GM18520 (cell line): ENCODE results near the gene TMEM134.
"Not testable (repeated sequence)": the region's sequence is repeated elsewhere in the genome, so short reads cannot be mapped to it uniquely, and the experiment has no call there.

Source experiments
- ATAC-seq: cut with Tn5 transposase; IDR thresholded peaks from one replicate; pipeline ENCODE4 v1.9.1; 2021; ENCODE audit not compliant: unreplicated experiment

TMEM134 gene

GRCh38 chr11:67468759-67469507 is at the start of gene TMEM134:
TMEM134 (minus strand) TSS chr11:67469251; CDS start chr11:67469192, 59 bp downstream.
- peak; percentile 68 for ATAC-seq

DNA sequence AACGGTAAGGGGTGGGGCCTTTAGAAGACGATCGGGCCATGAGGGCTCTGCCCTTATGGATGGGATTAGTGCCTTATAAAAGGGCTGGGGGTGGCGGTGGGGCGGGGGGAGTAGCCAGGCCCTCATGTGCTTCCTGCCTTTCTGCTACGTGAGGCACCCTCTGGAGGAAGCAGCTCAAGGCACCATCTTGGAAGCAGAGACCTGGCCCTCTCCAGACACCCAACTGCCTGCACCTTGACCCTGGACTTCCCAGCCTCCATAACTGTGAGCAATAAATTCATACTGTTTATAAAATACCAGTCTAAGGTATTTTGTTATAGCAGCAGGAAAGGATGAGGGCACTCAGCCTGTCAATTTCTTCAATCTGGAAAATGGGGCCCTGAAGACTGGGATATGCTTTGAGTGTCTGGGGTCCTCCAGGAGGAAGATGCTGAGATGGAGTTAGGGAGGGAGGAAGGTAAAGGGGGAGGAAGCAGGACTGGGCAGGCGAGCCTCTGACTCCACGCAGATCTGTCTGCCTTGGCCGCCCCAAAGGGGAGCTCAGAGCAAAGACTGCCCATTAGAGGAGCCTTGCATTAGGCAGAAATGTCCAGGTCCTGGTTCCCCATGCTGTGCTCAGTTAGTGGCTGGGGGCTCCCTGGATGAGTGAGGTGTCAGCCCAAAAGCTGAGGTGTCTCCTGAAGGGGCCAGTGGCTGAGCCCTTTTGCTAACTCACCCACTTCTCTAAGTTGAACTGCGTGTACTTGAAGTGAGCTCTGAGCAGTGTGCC is 48.9 kb upstream of the TMEM134 start:
- ATAC-seq = no peak

GRCh38 chr11:67516806-67517205 is 47.8 kb upstream of the TMEM134 start:
- ATAC-seq = no peak

DNA sequence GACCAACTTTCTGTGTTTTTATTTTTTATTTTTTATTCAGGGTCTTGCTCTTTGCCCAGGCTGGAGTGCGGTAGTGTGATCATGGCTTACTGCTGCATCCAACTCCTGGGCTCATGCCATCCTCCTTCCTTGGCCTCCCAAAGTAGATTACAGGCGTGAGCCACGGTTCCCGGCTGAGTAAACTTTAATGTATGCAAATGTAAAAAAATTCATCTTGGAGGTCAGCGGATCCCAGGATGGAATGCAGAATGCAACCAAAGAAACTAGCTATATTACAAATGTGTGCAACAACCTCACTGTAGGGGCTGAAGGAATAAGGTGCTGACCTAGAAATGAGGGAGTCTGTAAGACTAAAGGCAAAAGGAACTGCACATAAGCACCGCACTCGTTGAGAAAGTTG is 45.1 kb upstream of the TMEM134 start:
- ATAC-seq = no peak

DNA sequence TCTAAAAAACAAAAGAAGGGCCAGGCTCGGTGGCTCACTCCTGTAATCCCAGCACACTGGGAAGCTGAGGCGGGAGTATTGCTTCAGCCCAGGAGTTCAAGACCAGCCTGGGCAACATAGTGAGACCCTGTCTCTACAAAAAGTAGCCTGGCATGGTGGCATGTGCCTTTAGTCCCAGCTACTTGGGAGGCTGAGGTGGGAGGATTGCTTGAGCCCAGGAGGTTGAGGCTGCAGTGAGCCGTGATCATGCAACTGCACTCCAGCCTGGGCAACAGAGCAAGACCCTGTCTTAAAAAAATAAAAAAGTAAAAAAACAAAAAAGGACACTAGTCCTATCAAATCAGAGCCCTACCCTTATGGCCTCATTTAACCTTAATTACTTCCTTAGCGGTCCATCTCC is 42.5 kb upstream of the TMEM134 start:
- ATAC-seq = not testable (repeated sequence)

DNA sequence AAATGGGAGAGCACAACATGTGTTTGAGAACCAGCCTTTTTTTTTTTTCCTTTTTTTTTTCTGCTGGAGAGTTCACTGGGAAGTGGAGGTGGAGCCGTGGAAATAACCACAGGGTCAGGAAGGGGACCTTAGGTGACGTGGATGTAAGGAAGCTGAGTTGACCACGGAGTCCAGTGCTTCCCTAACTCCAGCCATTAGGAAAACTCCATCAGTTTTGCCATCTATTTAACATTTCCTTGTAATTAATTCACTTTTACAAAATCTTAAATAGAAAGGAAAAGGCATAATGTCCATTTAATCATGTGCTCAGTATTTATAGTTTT is 40.9 kb upstream of the TMEM134 start:
- no peak for ATAC-seq

DNA sequence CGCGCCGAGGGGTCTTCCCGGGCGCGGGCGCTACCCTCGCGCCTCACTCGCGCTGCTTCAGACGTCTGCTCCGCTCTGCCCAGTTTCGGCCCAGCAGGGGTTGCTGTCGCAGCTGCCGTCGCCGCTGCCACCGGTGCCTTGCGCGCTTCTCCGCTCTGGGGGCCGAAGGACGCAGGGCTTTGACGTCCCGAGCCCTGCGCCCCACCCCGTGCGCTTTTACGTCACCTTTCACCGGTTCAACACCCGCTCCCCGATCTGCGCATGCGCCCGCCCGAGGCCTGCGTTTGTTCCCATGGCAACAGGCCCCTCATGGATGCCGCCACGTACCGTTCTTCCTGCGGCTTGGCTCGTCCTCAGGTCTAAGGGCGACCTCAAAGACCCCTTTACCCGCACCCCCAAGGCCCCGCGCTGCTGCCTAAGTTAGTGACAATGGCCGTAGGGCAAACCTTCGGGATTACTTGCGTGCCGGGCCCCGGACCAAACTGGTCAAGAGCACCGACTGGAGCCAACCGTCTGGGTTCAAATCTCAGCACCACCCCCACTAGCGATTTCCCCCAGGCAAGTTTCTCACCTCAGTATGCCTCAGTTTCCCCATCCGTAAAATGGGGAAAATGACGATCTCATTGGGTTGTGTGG is 39.6 kb upstream of the TMEM134 start:
- peak; percentile 20 for ATAC-seq

GRCh38 chr11:67507864-67508485 is 38.9 kb upstream of the TMEM134 start, which contains the start of gene CDK2AP2:
CDK2AP2 (minus strand) TSS chr11:67508162; CDS start chr11:67508082, 80 bp downstream.
- ATAC-seq = peak; percentile 68

DNA sequence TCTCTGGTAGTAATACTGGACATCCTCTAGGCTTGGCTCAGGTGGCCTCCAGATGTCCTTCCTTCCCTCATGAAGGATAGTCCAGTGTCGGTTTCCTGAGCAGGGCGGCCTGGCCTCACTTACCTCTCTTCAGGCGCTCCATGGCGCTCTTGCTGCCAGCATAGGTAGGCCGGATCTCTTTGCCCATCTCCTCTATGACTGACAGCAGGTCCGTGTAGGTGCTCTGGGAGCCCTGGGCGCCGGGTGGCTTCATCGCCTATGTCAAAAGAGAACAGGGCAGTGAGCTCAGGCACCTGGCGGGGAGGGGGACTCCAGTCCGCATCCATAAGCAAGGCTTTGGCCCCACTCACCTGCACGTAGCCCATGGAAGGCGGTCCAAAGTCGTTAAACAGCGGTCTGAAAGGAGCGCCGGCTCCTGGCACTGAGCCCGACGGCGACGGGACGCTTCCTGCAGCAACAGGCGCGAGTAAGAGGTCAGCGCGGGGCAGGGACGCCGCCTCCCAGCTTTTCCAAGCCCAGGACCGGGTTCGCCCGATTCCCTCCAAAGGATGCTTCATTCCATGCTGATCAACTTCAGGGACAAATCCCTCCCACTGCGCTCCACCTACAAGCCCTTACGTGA is 38.3 kb upstream of the TMEM134 start:
- ATAC-seq = no peak

GRCh38 chr11:67506426-67507051 is 37.5 kb upstream of the TMEM134 start:
- no peak for ATAC-seq

GRCh38 chr11:67505605-67506396 is 36.8 kb upstream of the TMEM134 start:
- ATAC-seq = no peak

DNA sequence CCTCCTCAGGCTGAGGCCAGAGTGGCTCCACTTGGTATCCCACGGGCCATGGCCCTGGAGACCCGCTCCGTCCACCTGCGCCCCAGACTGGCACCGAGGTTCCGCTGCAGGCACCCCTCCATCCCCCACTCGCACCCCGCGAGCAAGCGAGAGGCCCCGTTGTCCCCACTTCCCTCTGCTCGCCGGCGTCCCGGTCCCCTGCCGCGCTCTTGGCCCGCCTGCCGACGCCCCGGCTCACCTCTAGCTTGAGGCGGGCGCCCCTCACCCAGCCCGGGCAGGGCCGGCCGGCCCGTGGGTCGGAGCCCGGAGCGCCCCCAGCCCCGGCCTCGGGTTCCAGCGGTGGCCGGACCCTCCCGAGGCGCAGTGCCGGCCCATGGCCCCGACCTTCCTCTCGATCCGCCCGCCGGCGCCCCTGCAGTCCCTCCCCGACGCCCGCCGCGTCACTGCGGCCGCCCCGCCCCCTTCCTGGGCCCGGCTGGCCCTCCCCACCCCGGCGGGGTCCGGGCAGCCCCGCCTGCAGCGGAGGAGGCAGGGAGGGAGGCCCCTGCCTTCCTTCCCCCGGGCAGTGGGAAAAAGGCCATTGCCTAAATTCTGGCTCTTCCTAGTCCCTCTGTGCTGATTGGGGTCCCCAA is 36.0 kb upstream of the TMEM134 start, which contains the start of gene PITPNM1:
PITPNM1 (minus strand) TSS at position 414 of the 632 bp plus-strand sequence. CDS start 1,183 bp downstream, outside the sequence.
- no peak for ATAC-seq

GRCh38 chr11:67504005-67504949 is 35.2 kb upstream of the TMEM134 start:
- ATAC-seq = no peak

DNA sequence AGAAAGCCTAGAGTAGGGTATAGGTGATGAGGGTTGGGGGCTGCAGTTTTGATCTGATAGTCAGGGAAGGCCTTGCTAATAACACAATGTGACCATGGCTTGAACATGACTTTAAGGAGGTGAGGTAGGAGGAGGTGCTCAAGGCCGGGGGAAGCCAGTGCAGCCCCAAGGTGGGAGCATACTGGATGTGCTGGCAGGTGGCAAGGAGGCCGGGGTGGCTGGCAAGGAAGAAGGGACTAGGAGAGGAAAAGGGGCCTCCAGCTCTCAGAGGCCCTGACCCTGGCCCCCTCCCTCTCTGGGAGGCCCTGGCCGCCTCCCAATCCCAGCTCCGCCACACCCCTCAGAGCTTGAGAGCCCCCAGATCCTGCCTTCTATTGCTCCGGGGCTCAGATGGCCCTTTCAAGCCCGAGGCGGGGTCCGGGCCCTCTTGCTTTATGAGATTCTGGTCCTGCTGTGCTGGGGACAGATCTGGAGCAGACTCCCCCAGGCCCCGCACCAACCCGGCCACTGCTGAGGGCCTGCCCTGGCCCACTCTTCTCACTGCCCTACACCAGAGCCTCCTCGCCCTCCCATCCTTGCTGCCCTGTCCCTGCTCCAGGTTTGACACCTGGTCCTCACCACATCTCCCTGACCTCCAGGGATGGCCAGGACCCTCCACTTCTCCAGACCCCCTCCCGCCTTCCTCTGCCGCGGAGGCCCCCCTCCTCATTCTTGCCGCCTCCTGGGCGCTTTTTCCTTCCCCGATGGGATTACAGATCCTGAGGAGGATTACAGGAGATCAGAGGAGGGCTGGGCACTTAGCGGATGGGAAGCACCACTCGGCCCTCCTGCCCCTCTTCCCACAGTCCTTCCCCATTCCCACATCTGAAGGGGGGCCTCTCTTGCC is 34.3 kb upstream of the TMEM134 start:
- ATAC-seq = no peak

- ATAC-seq = no peak
These were observed 33.4 kb upstream of the TMEM134 start for GRCh38 chr11:67502328-67502979.

DNA sequence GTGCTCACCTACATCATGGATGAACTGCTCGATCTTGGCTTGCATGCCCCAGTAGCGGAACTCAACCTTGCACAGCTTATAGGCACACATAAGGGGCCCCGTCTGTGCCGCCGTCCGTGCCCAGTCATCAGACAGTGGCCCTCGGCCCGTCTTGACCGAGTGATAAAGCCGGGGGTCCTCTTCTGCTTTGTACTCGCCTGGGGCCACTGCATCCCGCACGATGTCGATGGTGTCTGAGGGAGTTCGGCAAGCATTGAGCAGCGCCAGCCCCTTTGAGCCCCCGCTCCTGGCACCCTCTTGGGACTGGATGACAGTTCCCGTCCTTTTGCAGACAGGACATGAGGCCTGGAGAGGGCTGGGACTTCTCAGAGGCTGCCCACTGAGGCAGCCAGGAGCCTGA is 32.8 kb upstream of the TMEM134 start:
- ATAC-seq = no peak
